HepG2 (cell line): ENCODE results near the gene AGPAT3. TPM values are rescaled to one million over a fixed set of nuclear protein-coding genes. Genes with fewer than 3 reads are reported as not detected.

Source experiments
- ATAC-seq: fragments of 200-7000 bp; cut with Tn5 transposase; 3 replicates; pipeline ENCODE4 v1.9.1; 2020; ENCODE audit warnings: mild to moderate bottlenecking, moderate library complexity
- BruUV-seq: library from RNA; stranded (reverse); fragments of 400-500 nt; replicated peaks from 2 replicates; lab custom pipeline; 2021; lab: Mats Ljungman, UMichigan
- CTCF ChIA-PET: fragments of 300-600 bp; formaldehyde crosslinking; extraction: SDS; loops from one replicate; lab custom pipeline; 2021; ENCODE audit warnings: low total read pairs, inconsistent platforms, low intra/inter-chr PET ratio; lab: Yijun Ruan, JAX
- POLR2A ChIA-PET: fragments of 350-600 bp; sonication (Branson Sonifier 250); formaldehyde crosslinking; loops from one replicate; lab custom pipeline; 2020; ENCODE audit warnings: antibody characterized with exemption, inconsistent platforms; lab: Yijun Ruan, JAX
- DNase-seq: peaks from one replicate; pipeline ENCODE4 v3.0.0-alpha.2; 2015; ENCODE audit warnings: low spot score
- FAIRE-seq: peaks from 3 replicates; lab custom pipeline; 2011; peaks lifted over from hg19 to GRCh38; lab: Jason Lieb, UNC
- H2AFZ ChIP-seq: one replicate; pipeline ENCODE4 v1.6.1; 2011; ENCODE audit warnings: low read length, inconsistent platforms
- H3K27ac ChIP-seq: fragments of 300-600 bp; 3 replicates; pipeline ENCODE4 v1.8.0; 2011; ENCODE audit warnings: mixed run types, mild to moderate bottlenecking, mixed read lengths, low read length, inconsistent platforms; ENCODE audit not compliant: insufficient read depth; ENCODE audit errors: extremely low read length
- H3K27me3 ChIP-seq, 2 experiments: fragments of 200-600 bp in 1 of 2; 2 replicates in 1 of 2; 3 replicates in 1 of 2; pipeline versions ENCODE4 v1.6.0 to v1.8.0; 2011; ENCODE audit warnings: low read length in 2 of 2, mild to moderate bottlenecking in 2 of 2, moderate library complexity in 2 of 2, inconsistent platforms in 1 of 2; ENCODE audit not compliant: insufficient read depth in 2 of 2, control insufficient read depth in 1 of 2
- H3K36me3 ChIP-seq, 2 experiments: fragments of 200-600 bp in 1 of 2; replicated peaks in 1 of 2; 2 replicates in 1 of 2; 3 replicates in 1 of 2; pipeline versions ENCODE4 v1.5.1 to v1.8.0; 2011; ENCODE audit warnings: low read length in 2 of 2, inconsistent platforms in 1 of 2; ENCODE audit not compliant: insufficient read depth in 2 of 2, control insufficient read depth in 1 of 2
- H3K4me1 ChIP-seq: 2 replicates; pipeline ENCODE4 v1.5.1; 2012; ENCODE audit warnings: low read length, inconsistent platforms; ENCODE audit not compliant: insufficient read depth
- H3K4me2 ChIP-seq: 2 replicates; pipeline ENCODE4 v1.6.0; 2011; ENCODE audit warnings: low read depth, low read length, inconsistent platforms
- H3K4me3 ChIP-seq, 3 experiments: fragments of 200-600 bp in 1 of 3; sonication (generic), shearing (Covaris generic) in 1 of 3; replicated peaks in 1 of 3; 2 replicates each; pipeline ENCODE4 v1.5.1; 2011 to 2016; ENCODE audit warnings: low read length in 3 of 3, inconsistent platforms in 2 of 3, low read depth in 2 of 3, mild to moderate bottlenecking in 2 of 3, control low read depth in 1 of 3, mixed read lengths in 1 of 3; ENCODE audit not compliant: insufficient read depth in 1 of 3
- H3K79me2 ChIP-seq: one replicate; pipeline ENCODE4 v1.6.1; 2011; ENCODE audit warnings: low read length, inconsistent platforms; ENCODE audit not compliant: insufficient read depth
- H3K9ac ChIP-seq: 2 replicates; pipeline ENCODE4 v1.6.0; 2011; ENCODE audit warnings: mild to moderate bottlenecking, low read depth, low read length, inconsistent platforms; ENCODE audit not compliant: insufficient read depth
- H3K9me3 ChIP-seq: 2 replicates; pipeline ENCODE4 v1.5.1; 2012; ENCODE audit warnings: mild to moderate bottlenecking, low read length
- H4K20me1 ChIP-seq: 2 replicates; pipeline ENCODE4 v1.6.0; 2011; ENCODE audit warnings: inconsistent platforms, mild to moderate bottlenecking, low read length, moderate library complexity; ENCODE audit not compliant: insufficient read depth
- ATF7-NPFF ChIP-seq: sonication (generic); formaldehyde crosslinking; IDR thresholded peaks from 2 replicates; pipeline ENCODE4 v1.8.1; 2023; ENCODE audit warnings: mild to moderate bottlenecking, low read depth, missing genetic modification reagents, moderate library complexity
- CTCF ChIP-seq: sonication (generic); formaldehyde crosslinking; IDR thresholded peaks from 2 replicates; pipeline ENCODE4 v1.5.0; 2020; ENCODE audit warnings: mild to moderate bottlenecking, missing genetic modification reagents, moderate library complexity
- GATAD1 ChIP-seq: IDR thresholded peaks from 2 replicates; pipeline ENCODE4 v1.6.1; 2016; ENCODE audit warnings: missing genetic modification reagents, missing compliant biosample characterization
- MAFK ChIP-seq, 2 experiments: IDR thresholded peaks in 1 of 2; conservative IDR thresholded peaks in 1 of 2; 2 replicates each; pipeline ENCODE4 v1.6.1; 2011; ENCODE audit warnings: improper control_type of control experiment in 2 of 2, low read length in 2 of 2
- MYC ChIP-seq: sonication (generic); formaldehyde crosslinking; IDR thresholded peaks from 2 replicates; pipeline ENCODE4 v1.9.0; 2021; ENCODE audit warnings: missing genetic modification reagents, borderline replicate concordance
- MZF1 ChIP-seq: sonication (generic); formaldehyde crosslinking; IDR thresholded peaks from 2 replicates; pipeline ENCODE4 v1.8.1; 2023; ENCODE audit warnings: mild to moderate bottlenecking, missing genetic modification reagents, borderline replicate concordance
- NR2C2 ChIP-seq: sonication (generic); formaldehyde crosslinking; IDR thresholded peaks from 2 replicates; pipeline ENCODE4 v1.4.0; 2020; ENCODE audit warnings: missing genetic modification reagents, mild to moderate bottlenecking, moderate library complexity, borderline replicate concordance
- POLR2A ChIP-seq, 2 experiments: IDR thresholded peaks; 2 replicates each; pipeline ENCODE4 v1.6.1; 2011; ENCODE audit warnings: low read depth in 2 of 2, low read length in 2 of 2, mild to moderate bottlenecking in 1 of 2, moderate library complexity in 1 of 2; ENCODE audit not compliant: insufficient read depth in 1 of 2
- PRDM10 ChIP-seq: sonication (generic); formaldehyde crosslinking; IDR thresholded peaks from 2 replicates; pipeline ENCODE4 v1.4.0; 2020; ENCODE audit warnings: low read depth, missing genetic modification reagents
- RCOR2 ChIP-seq: IDR thresholded peaks from 2 replicates; pipeline ENCODE4 v1.6.1; 2016; ENCODE audit warnings: missing biosample characterization, missing genetic modification reagents
- RELA ChIP-seq: sonication (generic); formaldehyde crosslinking; IDR thresholded peaks from 2 replicates; pipeline ENCODE4 v1.4.0; 2020; ENCODE audit warnings: missing genetic modification reagents
- RNF2 ChIP-seq: fragments of 450-650 bp; conservative IDR thresholded peaks from 2 replicates; pipeline ENCODE4 v1.6.1; 2016; ENCODE audit warnings: low read depth
- TAF1 ChIP-seq: sonication (generic); formaldehyde crosslinking; IDR thresholded peaks from 2 replicates; pipeline ENCODE4 v1.4.0; 2020; ENCODE audit warnings: missing genetic modification reagents
- YEATS2 ChIP-seq: sonication (generic); formaldehyde crosslinking; IDR thresholded peaks from 2 replicates; pipeline ENCODE4 v1.4.0; 2020; ENCODE audit warnings: missing genetic modification reagents, borderline replicate concordance
- ZBTB21 ChIP-seq: sonication (generic); formaldehyde crosslinking; IDR thresholded peaks from 2 replicates; pipeline ENCODE4 v1.4.0; 2020; ENCODE audit warnings: missing genetic modification reagents
- ZFP91 ChIP-seq: sonication (generic); formaldehyde crosslinking; IDR thresholded peaks from 2 replicates; pipeline ENCODE4 v1.9.0; 2022; ENCODE audit warnings: missing genetic modification reagents, mild to moderate bottlenecking, borderline replicate concordance
- ZMYM2 ChIP-seq: sonication (generic); formaldehyde crosslinking; IDR thresholded peaks from 2 replicates; pipeline ENCODE4 v1.8.0; 2022; ENCODE audit warnings: mild to moderate bottlenecking, missing genetic modification reagents
- WGBS: methylation state at CpG from one replicate; pipeline ENCODE4 v1.1.6; 2017; ENCODE audit warnings: low lambda C conversion rate; 5-methylcytosine and 5-hydroxymethylcytosine counted together
- in situ Hi-C: cut with HindIII; loops from 2 replicates; pipeline ENCODE4 v1.10.0; 2017; ENCODE audit warnings: low pct_unique_long_range_greater_than_20kb; ENCODE audit not compliant: extremely low pct_ligation_motif_present
- intact Hi-C: fragments of 100-400 bp; cut with micrococcal nuclease; formaldehyde crosslinking; loops from one replicate; pipeline ENCODE4 v1.10.0; 2022; ENCODE audit not compliant: unreplicated experiment
- polyA plus RNA-seq, 8 experiments: library from polyadenylated mRNA; depleted of rRNA in 3 of 8; stranded (reverse) in 7 of 8; unstranded in 1 of 8; fragments of >200 nt; fragmentation: Illumina TruSeq in 4 of 8; extraction: Trizol in 4 of 8; gene quantifications; 2 replicates each; pipeline versions ENCODE4 v1.2.1 to v1.2.3, GENCODE V29; 2011 to 2016; ENCODE audit warnings: low read depth in 4 of 8, missing spikeins in 1 of 8, mixed read lengths in 1 of 8; ENCODE audit not compliant: insufficient read depth in 1 of 8
- total RNA-seq, 5 experiments: library from RNA; depleted of rRNA; stranded (reverse); fragments of >200 nt; fragmentation: Illumina TruSeq; extraction: Trizol; gene quantifications; 2 replicates each; pipeline ENCODE4 v1.2.3, GENCODE V29; 2016; ENCODE audit warnings: low read depth in 1 of 5

AGPAT3 gene
- total and polyA plus RNA-seq, 2 of the 13 experiments (the other 11 are each of a cell fraction or from before 2014, with no cell fraction given): 32.2 to 54.4 TPM

- Histone ChIP-seq H3K4me3 (no peak overlapping the region), H3K27me3 (no peaks in the 10 kb centered on the region), H3K4me1 (peaks cover 23% of the 10 kb centered on the region), H3K27ac (no peak overlapping the region), H3K9ac (no peak overlapping the region), H3K36me3 (peaks cover 3 to 27% of the 10 kb centered on the region in 2 experiments; a peak in 4 of 5 replicates), H3K79me2 (peaks cover 70% of the 10 kb centered on the region), H2AFZ (no peak overlapping the region), H3K9me3 (no peaks in the 10 kb centered on the region), H3K4me2 (no peak overlapping the region), H4K20me1 (peaks cover 5% of the 10 kb centered on the region)
- no peak for TF ChIP-seq GATAD1 (CRISPR knock-in tag)
- no peak for TF ChIP-seq RCOR2 (CRISPR knock-in tag)
- TF ChIP-seq ZFP91 (CRISPR knock-in tag): no peak
- TF ChIP-seq ZBTB21 (CRISPR knock-in tag): no peak
- no peak for TF ChIP-seq MAFK (conservative IDR thresholded peaks at IDR 0.05 in 1 of 2, IDR thresholded peaks at IDR 0.05 in 1 of 2; ENCODE audit: low read length in 2 of 2)
- no peak for TF ChIP-seq RNF2
- no peak for TF ChIP-seq ATF7-NPFF (CRISPR knock-in tag)
- TF ChIP-seq TAF1 (CRISPR knock-in tag): no peak
- no peak for TF ChIP-seq ZMYM2
- no peak for TF ChIP-seq MYC (CRISPR knock-in tag)
- TF ChIP-seq RELA (CRISPR knock-in tag): no peak
- TF ChIP-seq CTCF (CRISPR knock-in tag): no peak
- TF ChIP-seq MZF1 (CRISPR knock-in tag): no peak
- no peak for TF ChIP-seq YEATS2
- TF ChIP-seq POLR2A (IDR thresholded peaks at IDR 0.05; ENCODE audit: insufficient read depth in 1 of 2, low read depth in 2 of 2, low read length in 2 of 2): no peak
- no peak for TF ChIP-seq PRDM10 (CRISPR knock-in tag)
- no peak for TF ChIP-seq NR2C2 (CRISPR knock-in tag)
- ChIA-PET CTCF (no interaction called here), POLR2A (interaction anchor here (0.9 kb wide), 1 partner anchor 11 kb away, joined by 3 read pairs; no protein-coding TSS in a partner anchor)
- WGBS: 96% methylated on average over 1 of the region's 1 CpG
- ATAC-seq: no peak
- no TSS peak for BruUV-seq
- no peak for DNase-seq
- no peak for FAIRE-seq
- intact Hi-C loops: no loop called here
- in situ Hi-C loops: no loop called here
Observed at GRCh38 chr21:43873673-43874072, 8.7 kb downstream of the AGPAT3 start.
